IMR-90 (cell line): ENCODE results near the gene PCYT2. TPM values are rescaled to one million over a fixed set of nuclear protein-coding genes. Genes with fewer than 3 reads are reported as not detected.

Source experiments
- ATAC-seq: fragments of 200-7000 bp; cut with Tn5 transposase; 2 replicates; pipeline ENCODE4 v1.9.1; 2020; ENCODE audit warnings: low read depth, mild to moderate bottlenecking, moderate library complexity
- BruUV-seq: library from RNA; stranded (reverse); fragments of 400-500 nt; replicated peaks from 2 replicates; lab custom pipeline; 2021; lab: Mats Ljungman, UMichigan
- CTCF ChIA-PET: fragments of 300-600 bp; formaldehyde crosslinking; extraction: SDS; loops from one replicate; lab custom pipeline; 2021; ENCODE audit warnings: antibody characterized with exemption; lab: Yijun Ruan, JAX
- POLR2A ChIA-PET: fragments of 300-600 bp; sonication (Branson Sonifier 250); formaldehyde crosslinking; loops from one replicate; lab custom pipeline; 2022; ENCODE audit warnings: antibody characterized with exemption; ENCODE audit not compliant: unreplicated experiment; lab: Charles Lee
- DNase-seq: peaks from one replicate; pipeline ENCODE4 v3.0.0; 2013
- H2AFZ ChIP-seq: replicated peaks from 2 replicates; pipeline ENCODE3; 2013; ENCODE audit warnings: low read length, mild to moderate bottlenecking; ENCODE audit not compliant: poor library complexity
- H2AK5ac ChIP-seq: 2 replicates; pipeline ENCODE4 v1.6.1; 2013; ENCODE audit warnings: low read depth, low read length, inconsistent platforms
- H2AK9ac ChIP-seq: replicated peaks from 2 replicates; pipeline ENCODE3; 2013; ENCODE audit warnings: mild to moderate bottlenecking, low read depth, low read length, moderate library complexity; ENCODE audit not compliant: poor library complexity
- H2BK120ac ChIP-seq: 2 replicates; pipeline ENCODE4 v1.6.1; 2013; ENCODE audit warnings: low read depth, low read length, inconsistent platforms
- H2BK15ac ChIP-seq: 3 replicates; pipeline ENCODE4 v1.6.1; 2013; ENCODE audit warnings: low read depth, low read length, inconsistent platforms
- H2BK20ac ChIP-seq: 2 replicates; pipeline ENCODE4 v1.6.1; 2013; ENCODE audit warnings: low read depth, mild to moderate bottlenecking, inconsistent platforms, low read length, moderate library complexity
- H2BK5ac ChIP-seq: 2 replicates; pipeline ENCODE4 v1.6.1; 2013; ENCODE audit warnings: mild to moderate bottlenecking, low read depth, low read length, inconsistent platforms; ENCODE audit not compliant: poor library complexity, severe bottlenecking
- H3K14ac ChIP-seq: replicated peaks from 2 replicates; pipeline ENCODE4 v1.6.1; 2013; ENCODE audit warnings: low read depth, low read length, inconsistent platforms
- H3K18ac ChIP-seq: 2 replicates; pipeline ENCODE4 v1.6.1; 2013; ENCODE audit warnings: low read depth, low read length, control low read depth
- H3K23ac ChIP-seq: 2 replicates; pipeline ENCODE4 v1.6.1; 2013; ENCODE audit warnings: low read depth, low read length, inconsistent platforms
- H3K27ac ChIP-seq: 2 replicates; pipeline ENCODE4 v1.5.1; 2013; ENCODE audit warnings: mild to moderate bottlenecking, control low read depth, low read length; ENCODE audit not compliant: insufficient read depth
- H3K27me3 ChIP-seq: 2 replicates; pipeline ENCODE4 v1.6.1; 2013; ENCODE audit warnings: low read length; ENCODE audit not compliant: control insufficient read depth, insufficient read depth
- H3K36me3 ChIP-seq: 2 replicates; pipeline ENCODE4 v1.6.1; 2013; ENCODE audit warnings: low read length, mixed read lengths; ENCODE audit not compliant: control insufficient read depth, insufficient read depth
- H3K4ac ChIP-seq: 2 replicates; pipeline ENCODE4 v1.6.1; 2013; ENCODE audit warnings: low read depth, low read length, inconsistent platforms
- H3K4me1 ChIP-seq: 2 replicates; pipeline ENCODE4 v1.6.1; 2013; ENCODE audit warnings: low read length, mixed read lengths; ENCODE audit not compliant: control insufficient read depth, insufficient read depth
- H3K4me2 ChIP-seq: 2 replicates; pipeline ENCODE4 v1.6.1; 2013; ENCODE audit warnings: low read depth, mild to moderate bottlenecking, control low read depth, low read length, moderate library complexity
- H3K4me3 ChIP-seq: 2 replicates; pipeline ENCODE4 v1.5.1; 2013; ENCODE audit warnings: low read depth, mild to moderate bottlenecking, control low read depth, low read length, moderate library complexity; ENCODE audit not compliant: insufficient read depth
- H3K56ac ChIP-seq: 2 replicates; pipeline ENCODE4 v1.6.1; 2013; ENCODE audit warnings: low read length, inconsistent platforms; ENCODE audit not compliant: insufficient read depth; ENCODE audit errors: extremely low read depth
- H3K79me1 ChIP-seq, 2 experiments: 2 replicates each; pipeline ENCODE4 v1.6.1; 2013; ENCODE audit warnings: low read length in 2 of 2, inconsistent platforms in 1 of 2, low read depth in 1 of 2
- H3K9ac ChIP-seq: 2 replicates; pipeline ENCODE4 v1.6.1; 2013; ENCODE audit warnings: low read depth, low read length, control low read depth
- H3K9me1 ChIP-seq: 2 replicates; pipeline ENCODE4 v1.6.1; 2013; ENCODE audit warnings: low read length, inconsistent platforms; ENCODE audit not compliant: insufficient read depth
- H3K9me3 ChIP-seq: 2 replicates; pipeline ENCODE4 v1.6.1; 2013; ENCODE audit warnings: low read length; ENCODE audit not compliant: control insufficient read depth, insufficient read depth
- H4K20me1 ChIP-seq: 2 replicates; pipeline ENCODE4 v1.6.1; 2013; ENCODE audit warnings: low read length, inconsistent platforms; ENCODE audit not compliant: insufficient read depth
- H4K5ac ChIP-seq: 2 replicates; pipeline ENCODE4 v1.6.1; 2013; ENCODE audit warnings: mild to moderate bottlenecking, low read depth, low read length, control low read depth
- H4K8ac ChIP-seq, 2 experiments: 2 replicates each; pipeline ENCODE4 v1.6.1; 2013; ENCODE audit warnings: low read depth in 2 of 2, low read length in 2 of 2, control low read depth in 1 of 2, inconsistent platforms in 1 of 2
- H4K91ac ChIP-seq: 2 replicates; pipeline ENCODE4 v1.6.1; 2013; ENCODE audit warnings: low read depth, low read length, inconsistent platforms; ENCODE audit not compliant: insufficient read depth
- BHLHE40 ChIP-seq: fragments of 150-350 bp; IDR thresholded peaks from 2 replicates; pipeline ENCODE4 v1.6.1; 2016; ENCODE audit warnings: mild to moderate bottlenecking, low read depth, low read length
- CEBPB ChIP-seq: IDR thresholded peaks from 2 replicates; pipeline ENCODE4 v1.6.1; 2012; ENCODE audit warnings: low read depth, low read length, improper control_type of control experiment
- MAFK ChIP-seq: IDR thresholded peaks from 2 replicates; pipeline ENCODE4 v1.6.1; 2012; ENCODE audit warnings: low read depth, low read length, improper control_type of control experiment
- MAZ ChIP-seq: IDR thresholded peaks from 2 replicates; pipeline ENCODE4 v1.6.1; 2012; ENCODE audit warnings: low read depth, mild to moderate bottlenecking, low read length, improper control_type of control experiment, moderate library complexity, borderline replicate concordance
- POLR2A ChIP-seq: IDR thresholded peaks from 2 replicates; pipeline ENCODE4 v1.6.1; 2012; ENCODE audit warnings: mild to moderate bottlenecking, low read depth, low read length
- RCOR1 ChIP-seq: IDR thresholded peaks from 2 replicates; pipeline ENCODE4 v1.6.1; 2012; ENCODE audit warnings: mild to moderate bottlenecking, low read length, improper control_type of control experiment; ENCODE audit not compliant: insufficient replicate concordance
- WGBS, 2 experiments: methylation state at CpG; one replicate each; pipeline versions ENCODE4 v1.1.5 to v1.1.7; 2013; ENCODE audit warnings: missing lambda C conversion rate in 2 of 2; ENCODE audit not compliant: insufficient read length in 1 of 2; ENCODE audit errors: extremely low coverage in 2 of 2; 5-methylcytosine and 5-hydroxymethylcytosine counted together
- dilution Hi-C: fragments of 300-500 bp; cut with HindIII; formaldehyde crosslinking; loops from one replicate; pipeline ENCODE4 v1.14.3; 2018; ENCODE audit warnings: low sequenced_read_pairs; ENCODE audit not compliant: unreplicated experiment
- in situ Hi-C: fragments of 300-500 bp; cut with MboI; formaldehyde crosslinking; loops from 3 replicates; pipeline ENCODE4 v1.14.3; 2019; ENCODE audit warnings: low sequenced_read_pairs, inconsistent platforms, mixed read lengths
- intact Hi-C: fragments of 100-400 bp; cut with micrococcal nuclease; formaldehyde crosslinking; loops from 2 replicates; pipeline ENCODE4 v1.10.0; 2022
- polyA plus RNA-seq, 3 experiments: library from polyadenylated mRNA; depleted of rRNA; stranded (reverse); fragments of >200 nt; gene quantifications; 2 replicates each; pipeline ENCODE4 v1.2.3, GENCODE V29; 2012; ENCODE audit warnings: low replicate concordance in 1 of 3
- total RNA-seq: library from RNA; depleted of rRNA; stranded (reverse); fragments of >200 nt; gene quantifications from 2 replicates; pipeline ENCODE4 v1.2.3, GENCODE V29; 2012

Gene PCYT2
- total and polyA plus RNA-seq, 2 of the 4 experiments (the other 2 are of a cell fraction), result 37.3 to 38.5 TPM

DNA sequence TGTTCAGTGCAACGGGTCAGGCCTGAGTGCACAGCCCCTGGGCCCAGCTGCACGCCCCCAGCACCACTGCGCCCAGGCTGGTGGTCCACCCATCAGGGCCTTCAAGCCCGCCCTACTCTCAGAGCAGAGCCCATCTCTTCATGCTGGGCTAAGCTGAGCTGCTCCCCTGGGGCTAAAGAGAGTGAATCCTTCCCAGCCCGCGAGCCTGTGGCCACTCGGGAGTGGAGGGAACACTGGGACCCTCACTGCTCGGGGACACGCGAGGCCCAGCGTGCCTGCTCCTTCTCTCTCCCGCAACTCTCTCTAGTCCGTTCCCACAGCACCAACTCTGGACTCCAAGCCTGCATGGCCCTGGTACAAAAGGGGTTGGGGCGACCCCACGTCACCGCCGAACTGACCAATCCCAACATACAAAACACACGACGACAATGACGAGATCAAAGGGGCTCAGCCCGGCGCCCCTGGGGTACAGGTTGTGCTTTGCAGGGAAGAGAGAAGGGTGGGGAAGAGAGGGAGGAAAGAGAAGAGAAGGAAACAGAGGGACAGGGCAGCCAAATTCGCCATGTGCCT is 10.9 kb upstream of the PCYT2 start:
- CTCF ChIA-PET, result no interaction called here
- BruUV-seq, result no TSS peak
- Histone ChIP-seq H2BK15ac (no peak overlapping the region), H4K5ac (no peak overlapping the region; the same call in 1 of the 2 replicates), H4K91ac (no peak overlapping the region), H4K20me1 (peaks cover 86% of the 10 kb centered on the region), H2BK20ac (no peak overlapping the region), H3K79me1 (peaks cover 13 to 76% of the 10 kb centered on the region in 2 experiments), H2AK9ac (no peak overlapping the region), H2AK5ac (0 out of 2 replicates have a peak overlapping the region, but pooled peaks have one; percentile 52), H3K9me1 (peaks cover 22% of the 10 kb centered on the region), H2AFZ (no peak overlapping the region), H3K4me1 (peaks cover 36% of the 10 kb centered on the region), H3K56ac (no peak overlapping the region), H3K9me3 (no peaks in the 10 kb centered on the region), H3K14ac (no peak overlapping the region), H3K23ac (no peak overlapping the region), H3K36me3 (peaks cover 32% of the 10 kb centered on the region), H3K27ac (no peak overlapping the region), H3K27me3 (no peaks in the 10 kb centered on the region), H2BK120ac (no peak overlapping the region), H3K18ac (no peak overlapping the region), H3K4ac (no peak overlapping the region; the same call in 1 of the 2 replicates), H3K9ac (no peak overlapping the region), H2BK5ac (peak overlapping the region; percentile 11), H3K4me3 (no peak overlapping the region), H3K4me2 (no peak overlapping the region; the same call in 1 of the 2 replicates), H4K8ac (no peak overlapping the region)
- ATAC-seq (no peak), DNase-seq (no peak)
- in situ Hi-C loops, result no loop called here
- 92% methylated on average over 8 of the region's 23 CpGs; no CpG with 5 or more reads in 1 of the 2 experiments for WGBS, 2 experiments
- TF ChIP-seq POLR2A (no peak), RCOR1 (no peak), BHLHE40 (no peak), MAZ (no peak), CEBPB (no peak), MAFK (no peak)
- POLR2A ChIA-PET, result no interaction called here
- dilution Hi-C loops, result no loop called here
- intact Hi-C loops, result no loop called here
